ENCODE data around the gene CCR6. TPM values are rescaled to one million over a fixed set of nuclear protein-coding genes. Genes with fewer than 3 reads are reported as not detected.
"Not testable (repeated sequence)": the region's sequence is repeated elsewhere in the genome, so short reads cannot be mapped to it uniquely, and the experiment has no call there.

CCR6 gene
- total RNA-seq: not detected

GRCh38 chr6:167122827-167123657 is at the start of gene CCR6:
TSS of gene CCR6 (plus strand) at chr6:167123096. CDS start at chr6:167136135, 13,039 bp downstream.
- DNase-seq (ENCODE audit: low spot score in 2 of 2): no peak
- H3K27ac Mint-ChIP-seq: no peak within 1 kb of the TSS
- no peaks in the 10 kb centered on the region for H3K36me3 Mint-ChIP-seq
- no peaks in the 10 kb centered on the region for H3K9me3 Mint-ChIP-seq
- ATAC-seq: no peak

- no peak overlapping the region for H3K27ac Mint-ChIP-seq
- peaks cover 11 to 32% of the 10 kb centered on the region in 2 donors for H3K9me3 Mint-ChIP-seq
- DNase-seq (ENCODE audit: low spot score in 2 of 2) (no peak), ATAC-seq (no peak)
- H3K36me3 Mint-ChIP-seq: peaks cover 16 to 19% of the 10 kb centered on the region in 2 donors
Measured at GRCh38 chr6:167073679-167074274, 49.1 kb upstream of the CCR6 start.

DNA sequence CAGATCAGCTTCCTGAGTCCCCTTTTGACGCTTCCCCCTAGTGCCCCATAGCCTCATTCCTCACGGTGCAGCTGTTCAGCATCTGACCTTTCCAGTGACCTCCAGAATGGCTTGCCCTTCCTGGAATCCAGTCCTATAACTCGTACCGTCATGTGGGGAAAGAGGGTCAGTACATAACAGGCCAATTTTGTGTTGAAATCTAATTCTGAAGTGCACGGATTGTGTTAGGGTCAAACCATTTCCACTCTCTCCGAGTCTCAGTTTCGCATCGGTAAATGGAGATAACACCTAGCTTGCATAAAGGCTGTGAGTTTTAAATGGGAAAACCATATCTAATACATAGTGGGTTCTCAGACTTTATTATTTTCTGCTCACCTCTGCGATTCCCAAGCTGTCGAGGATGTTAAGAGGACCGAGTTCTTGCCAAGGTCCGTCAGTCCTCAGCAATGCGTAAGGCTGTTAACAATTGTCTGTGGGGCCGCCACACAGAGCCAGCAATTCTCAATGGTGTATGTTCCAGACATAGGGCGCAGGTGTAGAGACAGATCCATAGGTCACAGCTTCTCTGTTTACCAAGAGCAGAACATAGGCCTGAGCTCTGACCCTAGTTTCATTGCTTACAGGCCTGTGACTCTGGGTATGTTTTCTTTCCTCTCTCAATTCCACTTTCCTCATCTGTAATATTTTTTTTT is 45.5 kb upstream of the CCR6 start:
- H3K27ac Mint-ChIP-seq: no peak overlapping the region
- H3K9me3 Mint-ChIP-seq: peaks cover 8 to 18% of the 10 kb centered on the region in 2 donors
- peaks cover 12 to 15% of the 10 kb centered on the region in 2 donors for H3K36me3 Mint-ChIP-seq
- ATAC-seq (no peak), DNase-seq (ENCODE audit: low spot score in 2 of 2) (no peak)

GRCh38 chr6:167078745-167079144 is 44.2 kb upstream of the CCR6 start:
- Mint-ChIP-seq H3K9me3 (peaks cover 3 to 9% of the 10 kb centered on the region in 2 donors), H3K36me3 (peaks cover 4% of the 10 kb centered on the region in 2 donors), H3K27ac (no peak overlapping the region)
- ATAC-seq (peak in 1 of 2 donors; percentile 56), DNase-seq (ENCODE audit: low spot score in 2 of 2) (no peak)

GRCh38 chr6:167079853-167080297 is 43.0 kb upstream of the CCR6 start:
- Mint-ChIP-seq H3K27ac (no peak overlapping the region), H3K36me3 (peaks cover 0 to 7% of the 10 kb centered on the region in 2 donors), H3K9me3 (peaks cover 0 to 4% of the 10 kb centered on the region in 2 donors)
- ATAC-seq (peak; percentile 92 to 95), DNase-seq (ENCODE audit: low spot score in 2 of 2) (peak in 1 of 2 donors; percentile 46)

GRCh38 chr6:167087857-167088354 is 35.0 kb upstream of the CCR6 start:
- peaks cover 12 to 25% of the 10 kb centered on the region in 2 donors for H3K36me3 Mint-ChIP-seq
- H3K27ac Mint-ChIP-seq: no peak overlapping the region
- DNase-seq (ENCODE audit: low spot score in 2 of 2) (no peak), ATAC-seq (no peak)
- H3K9me3 Mint-ChIP-seq: peaks cover 3 to 5% of the 10 kb centered on the region in 2 donors

- not testable (repeated sequence) for H3K9me3 Mint-ChIP-seq; DNase-seq (ENCODE audit: low spot score in 2 of 2); H3K27ac Mint-ChIP-seq; ATAC-seq
- H3K36me3 Mint-ChIP-seq: peaks cover 12 to 24% of the 10 kb centered on the region in 2 donors
Measured at GRCh38 chr6:167088741-167089140, 34.2 kb upstream of the CCR6 start.

DNA sequence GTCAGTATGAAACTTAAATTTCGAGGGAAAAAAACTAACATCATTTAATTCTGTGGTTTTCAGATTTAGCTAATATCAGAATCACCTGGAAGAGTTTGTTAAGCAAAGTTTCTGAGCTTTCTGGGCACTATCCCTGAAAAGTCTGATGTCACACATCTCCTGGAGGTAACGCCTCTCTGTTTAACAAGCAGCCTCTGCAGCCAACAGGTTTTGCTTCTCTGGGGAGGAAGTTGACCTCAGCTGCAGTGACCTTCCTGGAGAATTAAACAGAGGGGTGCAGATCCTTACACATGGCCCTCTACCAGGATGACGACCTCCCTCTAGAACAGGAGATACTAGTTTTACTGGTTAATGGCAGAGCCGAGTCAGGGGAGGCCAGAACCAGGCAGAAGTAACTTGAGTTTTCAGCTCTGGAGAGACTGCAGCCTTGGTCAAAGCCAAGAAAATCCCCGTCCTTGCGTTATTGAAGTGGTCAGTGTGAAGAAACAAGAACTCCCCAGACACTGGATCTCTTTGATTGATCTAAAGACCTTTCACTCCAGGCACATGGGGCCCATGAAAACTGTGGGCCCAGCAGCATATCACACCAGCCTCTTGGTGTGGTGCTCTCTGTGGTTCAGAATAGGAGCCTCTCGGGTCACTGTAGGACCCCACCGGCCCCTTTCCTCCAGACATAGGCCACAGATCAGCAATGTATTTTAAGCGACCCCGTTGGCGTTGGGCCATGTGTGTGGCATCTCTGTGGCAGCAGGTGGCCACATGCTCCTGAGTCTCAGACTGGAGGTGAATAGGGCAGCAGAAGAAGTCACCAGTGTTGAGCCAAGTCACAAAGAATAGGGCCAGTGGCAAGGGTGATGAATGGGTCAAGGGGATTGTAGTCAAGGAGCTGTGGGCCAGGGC is 33.4 kb upstream of the CCR6 start:
- no peak for ATAC-seq
- H3K36me3 Mint-ChIP-seq: peaks cover 12 to 18% of the 10 kb centered on the region in 2 donors
- H3K9me3 Mint-ChIP-seq: peaks cover 3 to 5% of the 10 kb centered on the region in 2 donors
- DNase-seq (ENCODE audit: low spot score in 2 of 2): no peak
- no peak overlapping the region for H3K27ac Mint-ChIP-seq

DNA sequence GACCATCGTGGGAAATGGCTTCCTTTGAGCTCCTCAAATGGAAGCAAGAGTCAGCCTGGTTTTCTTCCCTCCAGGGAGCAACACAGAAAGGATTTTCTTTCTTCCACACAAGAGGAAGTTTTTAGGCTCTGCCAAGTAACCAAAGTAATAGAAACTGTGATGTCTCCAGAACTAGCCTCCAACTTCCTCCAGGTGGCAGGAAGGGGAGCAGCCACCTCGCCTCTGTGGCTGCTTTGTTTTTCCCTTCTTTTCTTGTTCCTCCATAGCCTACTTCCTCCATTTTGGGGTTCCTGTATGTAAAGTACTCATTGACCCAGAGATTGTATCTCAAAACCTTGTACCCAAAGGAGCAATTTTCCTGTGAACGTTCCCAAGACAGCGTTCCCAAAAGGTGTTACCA is 32.7 kb upstream of the CCR6 start:
- H3K9me3 Mint-ChIP-seq: peaks cover 3 to 5% of the 10 kb centered on the region in 2 donors
- DNase-seq (ENCODE audit: low spot score in 2 of 2): no peak
- H3K27ac Mint-ChIP-seq: no peak overlapping the region
- no peak for ATAC-seq
- peaks cover 12 to 18% of the 10 kb centered on the region in 2 donors for H3K36me3 Mint-ChIP-seq

DNA sequence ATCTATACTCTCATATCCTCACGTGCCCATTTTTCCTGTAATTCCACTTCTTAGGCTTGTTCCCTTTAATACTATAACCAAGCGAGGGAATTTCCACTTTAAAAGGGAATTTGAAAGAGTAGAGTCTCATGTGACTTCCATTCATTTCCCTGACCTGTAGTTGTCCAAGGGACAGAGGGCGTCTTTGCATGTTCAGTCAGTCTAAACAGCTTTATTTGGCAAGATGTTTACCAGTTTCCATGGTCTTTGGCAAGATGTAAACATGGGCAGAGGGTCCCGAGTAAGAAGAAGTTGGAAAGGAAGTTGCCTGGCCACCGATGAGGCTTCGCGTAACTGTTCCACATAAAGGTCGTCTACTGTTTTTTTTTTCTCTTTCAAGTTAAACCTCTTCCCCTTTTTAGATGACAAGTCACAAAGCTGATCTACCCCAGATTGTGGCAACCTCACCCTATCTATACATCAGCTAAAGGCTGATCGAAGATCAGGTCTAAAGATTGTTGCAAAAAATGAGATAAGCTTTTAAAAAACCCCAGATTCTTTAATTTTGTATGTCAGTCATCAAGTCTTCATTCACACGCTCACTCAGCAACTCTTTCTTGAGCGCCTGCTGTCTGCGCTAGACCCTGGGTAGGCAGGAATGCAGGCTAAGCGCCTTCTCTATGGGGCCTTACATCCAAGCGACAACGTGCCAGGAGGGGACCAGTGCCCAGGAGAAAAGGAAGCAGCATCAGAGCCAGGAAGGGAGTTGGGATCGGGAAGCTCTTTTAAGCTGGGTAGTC is 31.7 kb upstream of the CCR6 start:
- DNase-seq (ENCODE audit: low spot score in 2 of 2): no peak
- Mint-ChIP-seq H3K27ac (peak overlapping the region in 1 of 2 donors; percentile 3), H3K9me3 (peaks cover 3 to 5% of the 10 kb centered on the region in 2 donors), H3K36me3 (peaks cover 6 to 12% of the 10 kb centered on the region in 2 donors)
- peak in 1 of 2 donors; percentile 38 for ATAC-seq

- ATAC-seq: no peak
- Mint-ChIP-seq H3K27ac (peak overlapping the region in 1 of 2 donors; percentile 3), H3K36me3 (peaks cover 3 to 8% of the 10 kb centered on the region in 2 donors), H3K9me3 (peaks cover 2 to 5% of the 10 kb centered on the region in 2 donors)
- no peak for DNase-seq (ENCODE audit: low spot score in 2 of 2)
Measured at GRCh38 chr6:167091805-167092107, 31.1 kb upstream of the CCR6 start.

DNA sequence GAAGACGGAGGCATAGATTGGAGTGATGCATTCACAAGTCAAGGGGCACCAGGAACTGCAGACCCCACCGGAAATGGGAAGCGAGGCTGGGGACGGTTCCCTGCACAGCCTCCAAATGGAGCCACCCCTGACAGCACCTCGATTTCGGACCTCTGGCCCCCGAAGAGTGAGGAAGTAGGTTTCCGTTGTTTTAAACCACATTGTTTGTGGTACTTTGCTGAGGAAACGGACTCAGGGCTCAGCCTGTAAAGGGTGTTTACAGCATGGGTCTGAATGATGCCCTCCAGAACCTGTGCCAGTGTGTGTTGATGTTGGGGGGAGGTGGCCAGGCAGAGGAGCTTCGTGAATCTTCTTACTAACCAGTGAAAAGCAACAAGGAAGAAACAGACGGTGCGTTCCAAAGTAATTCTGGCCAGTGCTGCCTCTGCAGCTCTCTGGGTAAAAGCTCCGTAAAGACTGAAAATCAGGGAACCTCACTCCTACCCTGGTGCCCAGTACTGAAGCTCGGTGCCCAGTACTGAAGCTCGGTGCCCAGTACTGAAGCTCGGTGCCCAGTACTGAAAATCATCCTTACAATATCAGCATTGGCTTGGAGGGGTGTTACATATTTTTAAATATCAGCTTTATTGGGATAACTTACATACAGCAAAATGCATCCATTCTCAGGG is 30.1 kb upstream of the CCR6 start:
- H3K27ac Mint-ChIP-seq: peak overlapping the region in 1 of 2 donors; percentile 44

DNA sequence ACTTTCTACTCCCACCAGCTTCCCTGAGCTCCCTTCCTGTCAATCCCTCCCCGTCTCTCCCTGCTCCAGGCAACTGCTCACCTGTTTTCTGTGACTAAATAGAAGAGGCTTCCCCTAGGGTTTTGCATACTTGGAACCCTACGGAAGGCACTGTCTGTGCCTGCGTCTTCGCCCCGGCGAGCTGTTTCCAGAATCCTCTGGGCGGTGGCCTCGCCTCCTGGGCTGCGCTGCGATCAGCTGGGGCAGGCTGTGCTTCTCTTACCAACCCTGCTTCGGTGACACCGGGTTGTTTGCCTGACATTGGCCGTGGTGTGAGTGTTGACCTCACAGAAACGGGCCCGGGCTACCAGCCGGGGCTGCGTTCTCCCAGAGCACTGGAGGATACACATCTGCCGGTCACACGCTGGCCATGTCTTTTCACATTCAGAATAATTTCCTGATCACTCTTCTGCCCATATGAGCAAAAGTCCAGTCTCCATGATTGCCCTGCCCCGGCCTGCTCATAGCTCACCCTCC is 29.4 kb upstream of the CCR6 start:
- no peak for ATAC-seq
- Mint-ChIP-seq H3K36me3 (no peaks in the 10 kb centered on the region), H3K27ac (peak overlapping the region in 1 of 2 donors; percentile 44), H3K9me3 (no peaks in the 10 kb centered on the region)
- DNase-seq (ENCODE audit: low spot score in 2 of 2): no peak

More for the DNA sequence above, 30.1 kb upstream of the CCR6 start:
- DNase-seq (ENCODE audit: low spot score in 2 of 2) (no peak), ATAC-seq (no peak)
- no peaks in the 10 kb centered on the region for H3K36me3 Mint-ChIP-seq
- H3K9me3 Mint-ChIP-seq: no peaks in the 10 kb centered on the region

DNA sequence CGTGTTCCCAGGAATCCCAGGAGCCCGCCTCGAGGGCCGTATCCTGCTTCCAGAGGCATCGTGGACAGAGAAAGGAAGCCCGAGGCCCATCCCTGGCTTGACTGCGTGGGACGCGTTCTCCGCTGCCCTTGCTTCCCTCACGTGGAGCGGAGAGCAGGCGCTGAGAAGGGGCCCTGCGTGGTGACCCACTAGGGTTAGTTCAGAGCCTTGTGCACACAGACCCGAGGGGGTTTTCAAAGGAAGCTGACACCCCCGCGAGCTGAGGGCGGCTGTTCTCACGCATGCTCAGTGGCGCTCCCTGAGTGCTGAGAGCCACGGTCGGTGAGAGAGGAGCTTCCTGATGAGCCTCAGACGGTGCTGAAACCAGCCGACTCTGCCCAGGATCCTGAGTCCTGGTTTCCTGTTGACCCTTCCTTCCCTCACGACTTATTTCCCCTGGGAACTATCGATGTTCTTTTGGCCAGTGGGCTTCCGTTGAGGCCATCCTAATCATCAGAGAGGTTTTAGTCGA is 28.9 kb upstream of the CCR6 start:
- H3K36me3 Mint-ChIP-seq: no peaks in the 10 kb centered on the region
- DNase-seq (ENCODE audit: low spot score in 2 of 2) (peak in 1 of 2 donors; percentile 67), ATAC-seq (peak; percentile 46 to 49)
- H3K27ac Mint-ChIP-seq: peak overlapping the region in 1 of 2 donors; percentile 44
- H3K9me3 Mint-ChIP-seq: no peaks in the 10 kb centered on the region
